GM12878 (cell line): ENCODE data around the gene SIMC1. TPM values are rescaled to one million over a fixed set of nuclear protein-coding genes. Genes with fewer than 3 reads are reported as not detected.

Source experiments
- ATAC-seq: fragments of 200-7000 bp; cut with Tn5 transposase; 3 replicates; pipeline ENCODE4 v1.9.1; 2020; ENCODE audit warnings: mild to moderate bottlenecking, moderate library complexity
- BruUV-seq: library from RNA; stranded (reverse); fragments of 400-500 nt; replicated peaks from 2 replicates; lab custom pipeline; 2021; lab: Mats Ljungman, UMichigan
- CTCF ChIA-PET: fragments of 300-600 bp; sonication (Branson Sonifier 250); formaldehyde crosslinking; extraction: SDS; loops from one replicate; lab custom pipeline; 2021; ENCODE audit warnings: inconsistent platforms; lab: Yijun Ruan, JAX
- POLR2A ChIA-PET: fragments of 350-600 bp; formaldehyde crosslinking; extraction: SDS; loops from one replicate; lab custom pipeline; 2021; ENCODE audit warnings: inconsistent platforms; lab: Charles Lee
- RAD21 ChIA-PET: fragments of 300-600 bp; sonication (Branson Sonifier 250); formaldehyde crosslinking; loops from one replicate; lab custom pipeline; 2023; ENCODE audit warnings: antibody characterized with exemption; ENCODE audit not compliant: unreplicated experiment; lab: Charles Lee
- SMC1A ChIA-PET: fragments of 300-600 bp; sonication (Branson Sonifier 250); formaldehyde crosslinking; loops from one replicate; lab custom pipeline; 2023; ENCODE audit not compliant: unreplicated experiment, uncharacterized antibody; lab: Charles Lee
- DNase-seq: peaks from one replicate; pipeline ENCODE4 v3.0.0-alpha.2; 2011; ENCODE audit warnings: low read depth, low spot score
- FAIRE-seq: peaks from 3 replicates; lab custom pipeline; 2011; peaks lifted over from hg19 to GRCh38; lab: Jason Lieb, UNC
- H2AFZ ChIP-seq: 2 replicates; pipeline ENCODE4 v1.6.0; 2011; ENCODE audit warnings: low read depth, low read length, control low read depth; ENCODE audit not compliant: control insufficient read depth
- H3K27ac ChIP-seq: 2 replicates; pipeline ENCODE4 v1.5.1; 2011; ENCODE audit warnings: control low read depth; ENCODE audit not compliant: control insufficient read depth, insufficient read depth
- H3K27me3 ChIP-seq, 2 experiments: replicated peaks in 1 of 2; 2 replicates each; pipeline versions ENCODE4 v1.6.0 to v1.6.1; 2011; ENCODE audit warnings: low read length in 1 of 2; ENCODE audit not compliant: control insufficient read depth in 2 of 2, insufficient read depth in 2 of 2
- H3K36me3 ChIP-seq, 2 experiments: 2 replicates each; pipeline ENCODE4 v1.5.1; 2011; ENCODE audit warnings: low read length in 1 of 2; ENCODE audit not compliant: control insufficient read depth in 2 of 2, insufficient read depth in 2 of 2
- H3K4me1 ChIP-seq: 2 replicates; pipeline ENCODE4 v1.6.1; 2011; ENCODE audit warnings: mild to moderate bottlenecking, low read length, moderate library complexity, mixed read lengths; ENCODE audit not compliant: control insufficient read depth, insufficient read depth
- H3K4me2 ChIP-seq: 2 replicates; pipeline ENCODE4 v1.6.0; 2011; ENCODE audit warnings: control low read depth; ENCODE audit not compliant: control insufficient read depth, insufficient read depth
- H3K4me3 ChIP-seq: fragments of 200-600 bp; sonication (generic); 2 replicates; pipeline ENCODE4 v1.5.1; 2016
- H3K79me2 ChIP-seq: 2 replicates; pipeline ENCODE4 v1.6.0; 2011; ENCODE audit warnings: low read length; ENCODE audit not compliant: control insufficient read depth, insufficient read depth
- H3K9ac ChIP-seq: 2 replicates; pipeline ENCODE4 v1.8.0; 2011; ENCODE audit warnings: low read length, control low read depth, mixed read lengths; ENCODE audit not compliant: control insufficient read depth, insufficient read depth
- H3K9me3 ChIP-seq: replicated peaks from 3 replicates; pipeline ENCODE4 v1.5.1; 2011; ENCODE audit warnings: mild to moderate bottlenecking, low read length; ENCODE audit not compliant: control insufficient read depth, insufficient read depth
- H4K20me1 ChIP-seq: 2 replicates; pipeline ENCODE4 v1.6.0; 2011; ENCODE audit not compliant: control insufficient read depth, insufficient read depth
- ATF3 ChIP-seq: IDR thresholded peaks from 2 replicates; pipeline ENCODE4 v1.6.1; 2011; ENCODE audit warnings: low read depth, mild to moderate bottlenecking, low read length, moderate library complexity, borderline replicate concordance; ENCODE audit errors: extremely low read depth
- E4F1 ChIP-seq: fragments of 450-650 bp; IDR thresholded peaks from 2 replicates; pipeline ENCODE4 v1.6.1; 2018; ENCODE audit warnings: borderline replicate concordance, mild to moderate bottlenecking; ENCODE audit not compliant: partially characterized antibody
- EZH2 ChIP-seq: IDR thresholded peaks from 2 replicates; pipeline ENCODE4 v1.6.1; 2012; ENCODE audit warnings: low read depth, mild to moderate bottlenecking, control low read depth, inconsistent platforms, low read length, borderline replicate concordance; ENCODE audit not compliant: control insufficient read depth
- KDM1A ChIP-seq: fragments of 200-600 bp; sonication (generic); IDR thresholded peaks from 2 replicates; pipeline ENCODE4 v1.6.1; 2016; ENCODE audit warnings: borderline replicate concordance
- MTA2 ChIP-seq: fragments of 450-650 bp; IDR thresholded peaks from 2 replicates; pipeline ENCODE4 v1.6.1; 2016; ENCODE audit warnings: low read depth, mild to moderate bottlenecking, moderate library complexity
- MYC ChIP-seq: IDR thresholded peaks from 2 replicates; pipeline ENCODE4 v1.6.1; 2011; ENCODE audit warnings: mild to moderate bottlenecking, low read length, moderate library complexity, inconsistent platforms; ENCODE audit not compliant: insufficient read depth, insufficient replicate concordance, insufficient read length, severe bottlenecking
- NFYA ChIP-seq: IDR thresholded peaks from 2 replicates; pipeline ENCODE4 v1.6.1; 2011; ENCODE audit warnings: low read depth, mild to moderate bottlenecking, low read length, improper control_type of control experiment, borderline replicate concordance
- NRF1 ChIP-seq: conservative IDR thresholded peaks from 2 replicates; pipeline ENCODE4 v1.6.1; 2011; ENCODE audit warnings: mild to moderate bottlenecking, low read depth, low read length, improper control_type of control experiment
- PAX8 ChIP-seq: fragments of 450-650 bp; IDR thresholded peaks from 2 replicates; pipeline ENCODE4 v1.6.1; 2017; ENCODE audit warnings: mild to moderate bottlenecking, moderate library complexity
- PBX3 ChIP-seq: IDR thresholded peaks from 2 replicates; pipeline ENCODE4 v1.6.1; 2011; ENCODE audit warnings: mild to moderate bottlenecking, low read depth, low read length, moderate library complexity; ENCODE audit not compliant: insufficient replicate concordance
- RUNX3 ChIP-seq: IDR thresholded peaks from 2 replicates; pipeline ENCODE4 v1.6.1; 2012; ENCODE audit warnings: low read length, inconsistent platforms
- SMAD1 ChIP-seq: fragments of 450-650 bp; IDR thresholded peaks from 2 replicates; pipeline ENCODE4 v1.6.1; 2018; ENCODE audit warnings: mild to moderate bottlenecking, low read depth; ENCODE audit not compliant: partially characterized antibody
- STAT1 ChIP-seq: fragments of 450-650 bp; conservative IDR thresholded peaks from 2 replicates; pipeline ENCODE4 v1.6.1; 2014; ENCODE audit warnings: antibody characterized with exemption, mild to moderate bottlenecking
- ZBTB11 ChIP-seq: fragments of 450-650 bp; formaldehyde crosslinking; IDR thresholded peaks from 2 replicates; pipeline ENCODE4 v1.5.0; 2022; ENCODE audit warnings: mild to moderate bottlenecking, missing genetic modification characterization
- WGBS: methylation state at CpG from one replicate; pipeline ENCODE4 v1.1.6; 2016; ENCODE audit warnings: low lambda C conversion rate; ENCODE audit not compliant: insufficient replicate concordance, insufficient coverage; ENCODE audit errors: missing lambda C conversion rate; 5-methylcytosine and 5-hydroxymethylcytosine counted together
- in situ Hi-C: fragments of 300-500 bp; cut with MboI; formaldehyde crosslinking; loops from 9 replicates; pipeline ENCODE4 v1.14.3; 2018; ENCODE audit warnings: mixed read lengths
- intact Hi-C: fragments of 100-400 bp; cut with micrococcal nuclease; formaldehyde crosslinking; loops from one replicate; pipeline ENCODE4 v1.14.2; 2022; ENCODE audit not compliant: unreplicated experiment
- polyA plus RNA-seq, 11 experiments: library from polyadenylated mRNA; depleted of rRNA in 4 of 11; unstranded in 6 of 11; stranded (reverse) in 5 of 11; fragments of >200 nt; fragmentation: Nextera tagmentation in 4 of 11; fragmentation: Illumina TruSeq in 1 of 11; extraction: Ambion mirVana in 4 of 11; extraction: Trizol in 1 of 11; gene quantifications; 1 replicate in 1 of 11; 2 replicates in 10 of 11; pipeline versions ENCODE4 v1.2.1 to v1.2.3, GENCODE V29; 2011 to 2016; ENCODE audit warnings: inconsistent platforms in 2 of 11, missing spikeins in 2 of 11, low read depth in 1 of 11
- total RNA-seq, 4 experiments: library from RNA; depleted of rRNA in 3 of 4; stranded (reverse); fragments of >200 nt in 3 of 4; fragmentation: Illumina TruSeq in 1 of 4; extraction: Trizol in 1 of 4; gene quantifications; 2 replicates each; pipeline versions ENCODE4 v1.2.1 to v1.2.3, GENCODE V29; 2013 to 2021

The SIMC1 gene
- total and polyA plus RNA-seq, 10 of the 15 experiments (the other 5 are each of a cell fraction or from before 2014, with no cell fraction given) = 3.0 to 16.5 (median 10.4) TPM

- no peak for TF ChIP-seq SMAD1
These were observed 36.4 kb upstream of the SIMC1 start (continued) for GRCh38 chr5:176201811-176202210.

GRCh38 chr5:176203086-176203485 is 35.1 kb upstream of the SIMC1 start:
- Histone ChIP-seq H3K4me1 (no peaks in the 10 kb centered on the region), H3K9me3 (no peaks in the 10 kb centered on the region), H4K20me1 (no peaks in the 10 kb centered on the region), H3K79me2 (no peaks in the 10 kb centered on the region), H3K9ac (no peak overlapping the region), H3K27me3 (peaks cover 0 to 2% of the 10 kb centered on the region in 2 experiments; a peak in 2 of 4 replicates), H2AFZ (no peak overlapping the region), H3K36me3 (no peaks in the 10 kb centered on the region), H3K27ac (no peak overlapping the region), H3K4me2 (no peak overlapping the region), H3K4me3 (no peak overlapping the region)
- DNase-seq (no peak), ATAC-seq (no peak), FAIRE-seq (no peak)
- RAD21 ChIA-PET = no interaction called here
- CTCF ChIA-PET = no interaction called here
- in situ Hi-C loops = loop anchor here (5.0 kb wide), 1 partner anchor 1734 kb away; no protein-coding TSS in a partner anchor
- POLR2A ChIA-PET = no interaction called here
- intact Hi-C loops = no loop called here
- SMC1A ChIA-PET = no interaction called here
- 21% methylated on average over 8 of the region's 8 CpGs for WGBS
- BruUV-seq = no TSS peak
- no peak for TF ChIP-seq NRF1
- TF ChIP-seq MYC = no peak
- TF ChIP-seq EZH2 = no peak
- TF ChIP-seq KDM1A = no peak
- no peak for TF ChIP-seq ATF3
- TF ChIP-seq RUNX3 = no peak
- no peak for TF ChIP-seq MTA2
- no peak for TF ChIP-seq ZBTB11 (CRISPR knock-in tag)
- no peak for TF ChIP-seq E4F1
- TF ChIP-seq NFYA = no peak
- TF ChIP-seq STAT1 = no peak
- TF ChIP-seq PAX8 = no peak
- TF ChIP-seq PBX3 = no peak
